Thoracic aorta (tissue), 2 donors: ENCODE data around the gene MAN1C1. TPM values are rescaled to one million over a fixed set of nuclear protein-coding genes. Genes with fewer than 3 reads are reported as not detected.

ENCODE experiments used
- ATAC-seq: fragments of 150-250 bp; one replicate; pipeline ENCODE4 v1.8.0; 2017; ENCODE audit warnings: low read depth; ENCODE audit not compliant: insufficient number of reproducible peaks, low FRiP score
- DNase-seq: peaks from one replicate; pipeline ENCODE4 v3.0.0-alpha.2; 2020; ENCODE audit warnings: low spot score
- H3K27ac ChIP-seq, 2 donors: fragments of 200-600 bp; sonication (generic); 1 replicate in 1 of 2; 2 replicates in 1 of 2; pipeline ENCODE4 v1.5.1; 2016; ENCODE audit warnings: mild to moderate bottlenecking in 2 of 2, moderate library complexity in 2 of 2
- H3K27me3 ChIP-seq: fragments of 200-600 bp; sonication (generic); replicated peaks from 2 replicates; pipeline ENCODE4 v1.6.0; 2016; ENCODE audit warnings: mild to moderate bottlenecking; ENCODE audit not compliant: insufficient read depth
- H3K36me3 ChIP-seq: fragments of 200-600 bp; sonication (generic); one replicate; pipeline ENCODE4 v1.5.1; 2016
- H3K4me1 ChIP-seq, 2 donors: fragments of 200-600 bp; sonication (generic); 1 replicate in 1 of 2; 2 replicates in 1 of 2; pipeline versions ENCODE4 v1.5.1 to v1.6.0; 2016; ENCODE audit warnings: low read depth in 2 of 2, mild to moderate bottlenecking in 1 of 2; ENCODE audit not compliant: control insufficient read depth in 1 of 2
- H3K4me3 ChIP-seq: fragments of 200-600 bp; sonication (generic); 2 replicates; pipeline ENCODE4 v1.5.1; 2016; ENCODE audit warnings: mild to moderate bottlenecking
- H3K9me3 ChIP-seq: fragments of 200-600 bp; sonication (generic); 2 replicates; pipeline ENCODE4 v1.5.1; 2016
- CTCF ChIP-seq: fragments of 200-600 bp; sonication (generic); IDR thresholded peaks from one replicate; pipeline ENCODE4 v1.5.1; 2019; ENCODE audit warnings: antibody characterized with exemption
- total RNA-seq, 2 donors: library from RNA; depleted of rRNA; stranded (reverse); fragments of >200 nt; gene quantifications; one replicate each; pipeline versions ENCODE4 v1.1.0 to v1.2.3, GENCODE V29; 2016

Gene MAN1C1
- total RNA-seq, 2 donors from 2014 or later: 21.0 to 26.0 TPM

DNA sequence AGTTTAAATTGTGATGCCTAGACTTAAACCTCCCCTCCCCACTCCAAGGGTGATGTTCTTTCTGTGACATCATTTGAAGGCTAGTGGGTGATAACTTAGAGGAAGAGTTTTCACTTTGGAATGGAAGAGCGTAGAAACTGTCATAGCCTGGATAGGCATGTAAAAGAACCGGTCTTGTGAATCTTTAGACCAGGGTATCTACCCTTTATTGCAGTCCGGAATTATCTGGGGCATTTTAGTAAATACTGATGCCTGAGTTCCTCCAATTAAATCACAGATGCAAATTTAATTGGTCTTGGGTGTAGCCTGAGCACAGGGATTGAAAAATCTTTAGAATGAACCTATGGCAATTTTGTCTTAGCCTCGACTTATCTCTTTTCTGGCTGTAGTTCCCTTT is 24.7 kb downstream of the MAN1C1 start:
- H3K27ac ChIP-seq: no peak overlapping the region
- no peaks in the 10 kb centered on the region for H3K27me3 ChIP-seq
- peaks cover 7% of the 10 kb centered on the region for H3K9me3 ChIP-seq
- H3K36me3 ChIP-seq: no peaks in the 10 kb centered on the region
- DNase-seq (no peak), ATAC-seq (no peak)
- no peak overlapping the region for H3K4me3 ChIP-seq
- H3K4me1 ChIP-seq: peaks cover 13 to 21% of the 10 kb centered on the region in 2 donors
- TF ChIP-seq CTCF: no peak

- H3K36me3 ChIP-seq: no peaks in the 10 kb centered on the region
- H3K4me3 ChIP-seq: no peak overlapping the region
- H3K27ac ChIP-seq: peak overlapping the region in 1 of 2 donors; percentile 34
- peaks cover 7% of the 10 kb centered on the region for H3K9me3 ChIP-seq
- H3K27me3 ChIP-seq: no peaks in the 10 kb centered on the region
- peaks cover 13 to 21% of the 10 kb centered on the region in 2 donors for H3K4me1 ChIP-seq
- peak; percentile 67 for ATAC-seq
- TF ChIP-seq CTCF: no peak
- DNase-seq: no peak
These were observed 25.5 kb downstream of the MAN1C1 start for GRCh38 chr1:25641931-25642573.

DNA sequence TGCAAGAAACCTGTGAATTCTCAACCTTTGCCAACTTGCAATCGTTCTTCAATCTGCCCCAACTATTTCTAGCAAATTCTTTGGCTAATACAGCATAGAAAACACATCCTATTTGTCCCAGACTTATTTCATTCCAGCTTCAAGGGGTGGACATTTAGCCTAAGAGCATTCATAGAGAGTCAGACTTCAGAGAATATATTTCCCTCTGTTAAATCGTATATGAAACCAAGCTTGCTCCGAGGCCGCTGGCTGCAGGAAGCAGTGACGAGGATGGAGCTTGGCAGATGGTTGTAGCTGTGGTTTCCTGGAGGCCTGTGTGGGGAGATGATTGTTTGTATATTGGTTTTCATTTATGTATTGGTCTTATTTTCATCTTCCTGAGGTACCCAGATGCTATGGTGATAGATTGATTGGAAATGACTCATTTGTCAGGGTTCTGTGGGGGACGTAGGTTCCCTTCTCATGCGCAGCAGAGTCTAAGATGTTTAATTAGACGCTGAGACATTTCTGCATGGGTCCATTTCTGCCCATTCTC is 26.1 kb downstream of the MAN1C1 start:
- no peak for DNase-seq
- H3K9me3 ChIP-seq: peaks cover 7% of the 10 kb centered on the region
- no peak for ATAC-seq
- H3K36me3 ChIP-seq: no peaks in the 10 kb centered on the region
- H3K4me3 ChIP-seq: peak overlapping the region; percentile 11
- TF ChIP-seq CTCF: no peak
- peaks cover 13 to 21% of the 10 kb centered on the region in 2 donors for H3K4me1 ChIP-seq
- H3K27ac ChIP-seq: peak overlapping the region in 1 of 2 donors; percentile 34
- no peaks in the 10 kb centered on the region for H3K27me3 ChIP-seq

- Histone ChIP-seq H3K9me3 (no peaks in the 10 kb centered on the region), H3K4me1 (peaks cover 13 to 21% of the 10 kb centered on the region in 2 donors), H3K36me3 (no peaks in the 10 kb centered on the region), H3K27ac (no peak overlapping the region), H3K4me3 (no peak overlapping the region), H3K27me3 (no peaks in the 10 kb centered on the region)
- DNase-seq (no peak), ATAC-seq (no peak)
- no peak for TF ChIP-seq CTCF
These were observed 27.3 kb downstream of the MAN1C1 start for GRCh38 chr1:25643929-25644328.

DNA sequence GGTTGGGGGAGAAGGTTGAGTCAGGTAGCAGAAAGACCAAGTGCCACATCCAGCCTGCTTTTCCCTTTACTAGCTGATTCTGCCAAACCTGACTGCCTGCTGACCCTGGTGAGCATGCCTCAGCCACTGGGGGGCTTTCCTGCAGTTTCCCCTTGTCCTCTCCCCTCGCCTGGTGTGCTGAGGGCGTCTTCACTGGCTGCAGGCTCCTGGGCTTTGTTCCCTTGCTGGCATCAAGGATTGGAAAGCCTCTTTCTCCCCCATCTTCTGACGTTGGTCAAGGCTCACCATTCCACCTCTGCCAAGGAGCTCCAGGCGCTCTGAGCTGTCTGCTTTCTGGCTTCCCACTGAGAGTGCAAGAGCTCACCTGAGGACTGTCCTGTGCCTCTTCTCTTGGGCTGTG is 28.4 kb downstream of the MAN1C1 start:
- TF ChIP-seq CTCF: no peak
- H3K4me1 ChIP-seq: peaks cover 13 to 21% of the 10 kb centered on the region in 2 donors
- no peak for DNase-seq

More for the DNA sequence above, 28.4 kb downstream of the MAN1C1 start:
- Histone ChIP-seq H3K9me3 (no peaks in the 10 kb centered on the region), H3K27ac (no peak overlapping the region), H3K4me3 (no peak overlapping the region), H3K27me3 (no peaks in the 10 kb centered on the region), H3K36me3 (no peaks in the 10 kb centered on the region)
- no peak for ATAC-seq
